Astrocyte (in vitro differentiated cells and primary cell): ENCODE measurements around the gene MSS51. TPM values are rescaled to one million over a fixed set of nuclear protein-coding genes. Genes with fewer than 3 reads are reported as not detected.

Experiments
- DNase-seq: peaks from one replicate; pipeline ENCODE4 v3.0.0-alpha.2; 2010; ENCODE audit warnings: low read depth
- FAIRE-seq: peaks from 2 replicates; lab custom pipeline; 2011; peaks lifted over from hg19 to GRCh38; lab: Jason Lieb, UNC
- H2AFZ ChIP-seq: 2 replicates; pipeline ENCODE4 v1.6.0; 2012; ENCODE audit warnings: low read depth, low read length, inconsistent platforms
- H3K27ac ChIP-seq: 2 replicates; pipeline ENCODE4 v1.5.1; 2011; ENCODE audit warnings: low read depth, low read length, inconsistent platforms
- H3K27me3 ChIP-seq: 2 replicates; pipeline ENCODE4 v1.6.0; 2011; ENCODE audit warnings: low read length, inconsistent platforms; ENCODE audit not compliant: insufficient read depth
- H3K36me3 ChIP-seq: 2 replicates; pipeline ENCODE4 v1.5.1; 2011; ENCODE audit warnings: low read length, inconsistent platforms; ENCODE audit not compliant: insufficient read depth
- H3K4me1 ChIP-seq: 2 replicates; pipeline ENCODE4 v1.5.1; 2011; ENCODE audit warnings: low read length, inconsistent platforms; ENCODE audit not compliant: insufficient read depth
- H3K4me2 ChIP-seq: 2 replicates; pipeline ENCODE4 v1.6.0; 2012; ENCODE audit warnings: low read length, inconsistent platforms
- H3K4me3 ChIP-seq: 2 replicates; pipeline ENCODE4 v1.5.1; 2011; ENCODE audit warnings: low read depth, mild to moderate bottlenecking, low read length, inconsistent platforms; ENCODE audit not compliant: insufficient read depth
- H3K79me2 ChIP-seq: 2 replicates; pipeline ENCODE4 v1.6.0; 2012; ENCODE audit warnings: mild to moderate bottlenecking, low read length, inconsistent platforms; ENCODE audit not compliant: insufficient read depth
- H3K9ac ChIP-seq: 2 replicates; pipeline ENCODE4 v1.6.0; 2012; ENCODE audit warnings: mild to moderate bottlenecking, low read length, inconsistent platforms
- H3K9me3 ChIP-seq: 2 replicates; pipeline ENCODE4 v1.5.1; 2012; ENCODE audit warnings: low read depth, mild to moderate bottlenecking, low read length, inconsistent platforms; ENCODE audit not compliant: insufficient read depth
- H4K20me1 ChIP-seq: 2 replicates; pipeline ENCODE4 v1.6.0; 2012; ENCODE audit warnings: low read length, inconsistent platforms; ENCODE audit not compliant: insufficient read depth
- H3K27ac Mint-ChIP-seq: one replicate; pipeline ENCODE4 v1.8.0; 2021; ENCODE audit warnings: mild to moderate bottlenecking, mixed read lengths; ENCODE audit not compliant: unreplicated experiment
- H3K27me3 Mint-ChIP-seq: one replicate; pipeline ENCODE4 v1.8.0; 2021; ENCODE audit warnings: low read depth, mixed read lengths; ENCODE audit not compliant: unreplicated experiment
- H3K36me3 Mint-ChIP-seq: one replicate; pipeline ENCODE4 v1.8.0; 2021; ENCODE audit warnings: low read depth, mixed read lengths; ENCODE audit not compliant: unreplicated experiment
- H3K4me1 Mint-ChIP-seq: one replicate; pipeline ENCODE4 v1.8.0; 2021; ENCODE audit warnings: low read depth, mixed read lengths; ENCODE audit not compliant: unreplicated experiment
- H3K4me3 Mint-ChIP-seq: one replicate; pipeline ENCODE4 v1.8.0; 2021; ENCODE audit warnings: mild to moderate bottlenecking, moderate library complexity, mixed read lengths; ENCODE audit not compliant: unreplicated experiment
- H3K9me3 Mint-ChIP-seq: one replicate; pipeline ENCODE4 v1.8.0; 2021; ENCODE audit warnings: mild to moderate bottlenecking, mixed read lengths; ENCODE audit not compliant: unreplicated experiment
- CTCF ChIP-seq: IDR thresholded peaks from 2 replicates; pipeline ENCODE4 v1.5.1; 2011; ENCODE audit warnings: low read depth, mild to moderate bottlenecking, inconsistent platforms, low read length, moderate library complexity; ENCODE audit not compliant: insufficient read depth
- EZH2 ChIP-seq: IDR thresholded peaks from 2 replicates; pipeline ENCODE4 v1.6.1; 2012; ENCODE audit warnings: mild to moderate bottlenecking, low read length, inconsistent platforms; ENCODE audit not compliant: insufficient read depth
- total RNA-seq: library from RNA; stranded (reverse); gene quantifications from 2 replicates; pipeline ENCODE4 v1.2.1, GENCODE V29; 2021

MSS51 gene
- total RNA-seq, 1 donor from 2014 or later: 1.1 TPM

- Mint-ChIP-seq H3K27ac (no peak overlapping the region), H3K4me3 (no peak overlapping the region), H3K36me3 (peaks cover 9% of the 10 kb centered on the region), H3K9me3 (no peaks in the 10 kb centered on the region), H3K4me1 (no peaks in the 10 kb centered on the region), H3K27me3 (no peaks in the 10 kb centered on the region)
- no peak overlapping the region for H3K9ac ChIP-seq
- H3K4me1 ChIP-seq: no peaks in the 10 kb centered on the region
- H3K4me3 ChIP-seq: no peak overlapping the region
- FAIRE-seq (no peak), DNase-seq (no peak)
- no peaks in the 10 kb centered on the region for H3K27me3 ChIP-seq
- TF ChIP-seq EZH2 (no peak), CTCF (no peak)
- H3K4me2 ChIP-seq: no peak overlapping the region
- no peaks in the 10 kb centered on the region for H4K20me1 ChIP-seq
- H3K27ac ChIP-seq: no peak overlapping the region
- H3K79me2 ChIP-seq: no peaks in the 10 kb centered on the region
- H3K36me3 ChIP-seq: peaks cover 11% of the 10 kb centered on the region
- H2AFZ ChIP-seq: no peak overlapping the region
- no peaks in the 10 kb centered on the region for H3K9me3 ChIP-seq
These were observed 469 bp downstream of the MSS51 start for GRCh38 chr10:73432646-73433537.

GRCh38 chr10:73426318-73426717 lies 7.0 kb downstream of the MSS51 start:
- no peak overlapping the region for H3K4me2 ChIP-seq
- H3K27ac ChIP-seq: no peak overlapping the region
- no peak overlapping the region for H3K27ac Mint-ChIP-seq
- peaks cover 34% of the 10 kb centered on the region for H3K36me3 Mint-ChIP-seq
- no peak for DNase-seq
- peak overlapping the region; percentile 3 for H3K4me3 Mint-ChIP-seq
- H3K9me3 ChIP-seq: no peaks in the 10 kb centered on the region
- no peak overlapping the region for H2AFZ ChIP-seq
- H3K36me3 ChIP-seq: peaks cover 40% of the 10 kb centered on the region
- H4K20me1 ChIP-seq: no peaks in the 10 kb centered on the region
- no peaks in the 10 kb centered on the region for H3K4me1 ChIP-seq
- no peak for FAIRE-seq
- H3K9me3 Mint-ChIP-seq: no peaks in the 10 kb centered on the region
- no peak overlapping the region for H3K9ac ChIP-seq
- H3K79me2 ChIP-seq: no peaks in the 10 kb centered on the region
- H3K4me3 ChIP-seq: no peak overlapping the region
- no peak for TF ChIP-seq EZH2
- TF ChIP-seq CTCF: no peak
- no peaks in the 10 kb centered on the region for H3K27me3 ChIP-seq
- H3K27me3 Mint-ChIP-seq: no peaks in the 10 kb centered on the region
- H3K4me1 Mint-ChIP-seq: no peaks in the 10 kb centered on the region

GRCh38 chr10:73424478-73424877 lies 8.9 kb downstream of the MSS51 start:
- no peak overlapping the region for H3K4me3 Mint-ChIP-seq

More at GRCh38 chr10:73424478-73424877, 8.9 kb downstream of the MSS51 start:
- Mint-ChIP-seq H3K4me1 (no peaks in the 10 kb centered on the region), H3K9me3 (no peaks in the 10 kb centered on the region), H3K27ac (no peak overlapping the region), H3K27me3 (no peaks in the 10 kb centered on the region), H3K36me3 (peaks cover 34% of the 10 kb centered on the region)
- Histone ChIP-seq H3K27me3 (no peaks in the 10 kb centered on the region), H3K4me3 (no peak overlapping the region), H3K9me3 (no peaks in the 10 kb centered on the region), H3K36me3 (peaks cover 42% of the 10 kb centered on the region), H2AFZ (no peak overlapping the region), H3K27ac (no peak overlapping the region), H3K4me1 (peaks cover 2% of the 10 kb centered on the region), H3K4me2 (no peak overlapping the region), H3K9ac (no peak overlapping the region), H4K20me1 (no peaks in the 10 kb centered on the region), H3K79me2 (no peaks in the 10 kb centered on the region)
- TF ChIP-seq CTCF (no peak), EZH2 (no peak)
- no peak for DNase-seq
- no peak for FAIRE-seq
